Activated CD8-positive, alpha-beta T cell treated with anti-CD3 and anti-CD28 coated beads, Interleukin-2, amount 10 ng/mL, durations not matched to agents 7 days and 5 days (primary cell): ENCODE results near the gene TJAP1. TPM values are rescaled to one million over a fixed set of nuclear protein-coding genes. Genes with fewer than 3 reads are reported as not detected.
A peak's percentile ranks its signal among the peaks of the same experiment; 100 is the strongest.

Experiments
- ATAC-seq: fragments of 150-1000 bp; cut with Tn5 transposase; one replicate; pipeline ENCODE4 v1.10.0; 2021; ENCODE audit warnings: moderate library complexity
- CTCF ChIA-PET: fragments of 350-600 bp; sonication (Branson Sonifier 250); formaldehyde crosslinking; loops from one replicate; lab custom pipeline; 2021; ENCODE audit warnings: antibody characterized with exemption; lab: Charles Lee
- POLR2A ChIA-PET: fragments of 350-600 bp; sonication (Branson Sonifier 250); formaldehyde crosslinking; loops from one replicate; lab custom pipeline; 2021; ENCODE audit warnings: antibody characterized with exemption; lab: Charles Lee
- DNase-seq: peaks from one replicate; pipeline ENCODE4 v3.0.0-alpha.2; 2020
- H3K27ac Mint-ChIP-seq: one replicate; pipeline ENCODE4 v1.8.0; 2021; ENCODE audit warnings: mild to moderate bottlenecking, mixed read lengths
- H3K27me3 Mint-ChIP-seq: one replicate; pipeline ENCODE4 v1.8.0; 2021; ENCODE audit warnings: low read depth, mixed read lengths
- H3K36me3 Mint-ChIP-seq: one replicate; pipeline ENCODE4 v1.8.0; 2021; ENCODE audit warnings: low read depth, mixed read lengths
- H3K4me1 Mint-ChIP-seq: one replicate; pipeline ENCODE4 v1.8.0; 2021; ENCODE audit warnings: low read depth, mixed read lengths
- H3K4me3 Mint-ChIP-seq: one replicate; pipeline ENCODE4 v1.8.0; 2021; ENCODE audit warnings: mild to moderate bottlenecking, mixed read lengths
- H3K9me3 Mint-ChIP-seq: one replicate; pipeline ENCODE4 v1.8.0; 2022; ENCODE audit warnings: mixed read lengths; ENCODE audit not compliant: insufficient read depth
- total RNA-seq, 2 experiments: library from RNA; stranded (reverse); gene quantifications; one replicate each; pipeline ENCODE4 v1.2.3, GENCODE V29; 2021

TJAP1 gene
- total RNA-seq, 2 experiments from 2014 or later = 34.7 to 35.5 TPM

DNA sequence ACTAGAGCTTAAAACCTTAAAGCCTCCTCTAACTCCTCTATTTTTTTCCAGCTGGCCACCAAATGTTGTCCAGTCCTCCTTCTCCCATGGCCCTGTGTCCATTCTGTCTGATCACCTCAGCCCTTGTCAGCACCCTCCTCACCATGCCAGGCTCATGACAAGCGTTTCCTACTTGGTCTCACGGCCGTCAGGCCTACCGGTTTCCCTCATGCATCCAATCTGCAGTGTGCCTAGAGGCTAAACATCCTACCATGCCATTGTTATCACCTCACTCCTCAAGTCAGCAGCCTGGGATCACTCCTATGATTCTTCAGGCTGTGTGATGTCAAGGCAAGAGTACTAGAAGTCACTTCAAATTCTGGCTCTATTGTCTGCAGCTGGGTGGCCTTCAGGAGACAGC is 9.6 kb upstream of the TJAP1 start:
- Mint-ChIP-seq H3K27ac (no peak overlapping the region), H3K4me1 (no peaks in the 10 kb centered on the region), H3K4me3 (no peak overlapping the region), H3K9me3 (no peaks in the 10 kb centered on the region), H3K36me3 (no peaks in the 10 kb centered on the region), H3K27me3 (peaks cover 29% of the 10 kb centered on the region)
- ChIA-PET POLR2A (no interaction called here), CTCF (interaction anchor here (1.8 kb wide), 1 partner anchor 9 kb away, joined by 4 read pairs; the partner anchor contains the start of gene TJAP1)
- DNase-seq (no peak), ATAC-seq (no peak)

DNA sequence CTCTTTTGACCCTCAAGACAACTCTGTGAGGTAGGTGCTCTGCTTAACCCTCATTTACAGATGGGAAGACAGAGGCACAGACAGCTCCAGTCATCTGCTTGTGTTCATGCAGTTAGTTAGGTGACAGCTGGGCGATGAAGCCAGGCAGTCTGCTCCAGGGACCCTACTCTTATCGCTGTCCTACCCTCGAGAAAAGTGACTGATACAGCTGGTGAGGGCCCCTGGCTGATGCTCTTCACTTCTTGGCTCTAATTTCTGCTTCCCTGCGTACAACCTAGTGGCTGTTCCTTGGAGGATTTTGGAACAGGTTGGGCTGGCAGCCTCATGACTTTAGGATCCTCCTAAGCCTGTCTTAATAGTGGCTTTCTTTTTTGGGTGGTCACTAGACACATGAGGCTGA is 9.1 kb upstream of the TJAP1 start:
- Mint-ChIP-seq H3K4me1 (no peaks in the 10 kb centered on the region), H3K27me3 (peaks cover 26% of the 10 kb centered on the region), H3K36me3 (no peaks in the 10 kb centered on the region), H3K27ac (no peak overlapping the region), H3K4me3 (no peak overlapping the region), H3K9me3 (no peaks in the 10 kb centered on the region)
- ChIA-PET CTCF (interaction anchor here (1.8 kb wide), 1 partner anchor 9 kb away, joined by 4 read pairs; the partner anchor contains the start of gene TJAP1), POLR2A (no interaction called here)
- DNase-seq = no peak
- ATAC-seq = no peak

DNA sequence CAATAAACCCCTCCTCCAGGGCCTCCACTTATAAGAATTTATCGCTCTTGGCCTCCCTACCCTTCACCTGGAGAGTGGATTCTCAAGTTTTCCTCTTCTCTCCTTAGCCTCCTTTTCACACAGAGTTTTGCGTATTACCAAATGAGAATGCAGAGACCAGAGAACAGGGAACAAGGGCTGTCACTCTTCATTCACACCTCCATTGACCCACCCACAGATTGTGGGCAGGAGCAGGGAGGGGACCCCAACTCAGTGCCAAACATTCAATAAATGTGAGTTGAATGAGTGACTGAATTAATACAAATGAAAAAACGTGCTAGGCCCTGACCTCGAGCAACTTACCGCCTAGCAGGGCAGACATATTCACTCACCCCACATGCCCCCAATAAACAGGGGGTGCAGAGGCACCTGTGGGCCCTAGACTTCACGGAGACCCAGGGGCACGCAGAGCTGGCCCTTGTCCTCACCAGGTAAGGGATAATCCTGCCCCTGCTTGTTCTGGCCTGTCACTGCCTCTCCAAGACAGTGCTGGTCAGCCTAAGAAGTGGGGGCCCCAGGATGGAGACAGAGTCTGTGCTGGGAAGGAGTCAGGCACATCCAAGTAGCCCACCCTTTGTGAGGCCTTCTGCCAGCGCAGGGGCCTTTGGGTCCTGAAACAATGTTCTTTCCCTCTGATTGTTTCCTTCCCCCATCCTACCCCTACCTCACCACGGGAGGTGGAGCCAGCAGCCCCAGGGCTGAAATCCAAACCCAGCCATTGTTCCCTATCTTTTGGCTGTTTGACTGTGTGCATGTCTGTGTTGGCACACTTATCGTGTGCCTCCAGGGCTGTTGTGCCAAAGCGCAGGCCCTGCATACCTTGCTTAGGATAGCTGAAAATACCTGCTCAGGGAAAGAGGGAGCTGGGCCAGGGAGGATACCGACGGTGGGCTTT is 8.4 kb upstream of the TJAP1 start:
- no peaks in the 10 kb centered on the region for H3K9me3 Mint-ChIP-seq
- ATAC-seq (no peak), DNase-seq (no peak)
- no peaks in the 10 kb centered on the region for H3K36me3 Mint-ChIP-seq
- no peaks in the 10 kb centered on the region for H3K4me1 Mint-ChIP-seq
- H3K27ac Mint-ChIP-seq = no peak overlapping the region
- peaks cover 24% of the 10 kb centered on the region for H3K27me3 Mint-ChIP-seq
- H3K4me3 Mint-ChIP-seq = no peak overlapping the region
- POLR2A ChIA-PET = no interaction called here
- CTCF ChIA-PET = interaction anchor here (1.8 kb wide), 1 partner anchor 38 kb away, joined by 4 read pairs; no protein-coding TSS in a partner anchor

DNA sequence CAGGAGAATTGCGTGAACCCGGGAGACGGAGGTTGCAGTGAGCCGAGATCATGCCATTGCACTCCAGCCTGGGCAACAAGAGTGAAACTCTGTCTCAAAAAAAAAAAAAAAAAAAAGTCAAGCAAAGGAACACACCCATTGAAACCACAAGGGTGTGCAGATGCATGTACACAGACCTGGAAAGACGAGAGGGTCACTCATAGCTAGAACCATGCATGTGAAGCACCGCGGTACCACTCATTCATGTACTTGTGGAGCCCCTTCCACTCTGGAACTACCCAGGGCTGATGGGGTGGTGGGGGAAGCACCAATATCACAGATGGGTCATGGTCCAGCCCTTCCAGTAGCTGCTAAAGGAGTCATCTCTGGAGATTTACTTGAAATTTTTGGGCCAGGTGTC is 7.4 kb upstream of the TJAP1 start:
- Mint-ChIP-seq H3K9me3 (no peaks in the 10 kb centered on the region), H3K27ac (no peak overlapping the region), H3K27me3 (peaks cover 21% of the 10 kb centered on the region), H3K36me3 (no peaks in the 10 kb centered on the region), H3K4me1 (no peaks in the 10 kb centered on the region), H3K4me3 (no peak overlapping the region)
- DNase-seq = no peak
- POLR2A ChIA-PET = no interaction called here
- no peak for ATAC-seq
- CTCF ChIA-PET = interaction anchor here (1.8 kb wide), 1 partner anchor 37 kb away, joined by 4 read pairs; no protein-coding TSS in a partner anchor

DNA sequence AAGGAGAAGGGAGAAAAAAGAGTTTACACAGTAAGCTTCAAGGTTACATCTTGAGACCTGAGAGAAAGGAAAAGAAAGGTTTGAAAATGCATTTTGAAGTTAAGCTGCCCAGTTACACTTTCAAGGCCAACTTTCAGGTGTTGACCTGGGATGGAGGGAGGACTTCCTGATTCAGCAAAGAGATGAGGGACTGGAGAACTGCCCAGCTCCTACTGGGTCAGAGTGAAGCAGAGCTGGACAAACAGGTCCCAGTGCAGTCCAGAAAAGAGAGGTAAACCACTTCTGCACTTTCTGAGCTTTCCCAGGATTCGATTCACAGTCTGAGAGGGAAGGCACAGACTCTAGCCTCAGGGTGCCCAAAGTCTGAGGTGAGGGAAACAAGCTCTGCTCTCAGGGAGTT is 6.0 kb upstream of the TJAP1 start:
- Mint-ChIP-seq H3K4me3 (no peak overlapping the region), H3K4me1 (no peaks in the 10 kb centered on the region), H3K27ac (no peak overlapping the region), H3K9me3 (no peaks in the 10 kb centered on the region), H3K27me3 (peaks cover 17% of the 10 kb centered on the region), H3K36me3 (no peaks in the 10 kb centered on the region)
- DNase-seq (no peak), ATAC-seq (no peak)
- CTCF ChIA-PET = no interaction called here
- POLR2A ChIA-PET = no interaction called here

DNA sequence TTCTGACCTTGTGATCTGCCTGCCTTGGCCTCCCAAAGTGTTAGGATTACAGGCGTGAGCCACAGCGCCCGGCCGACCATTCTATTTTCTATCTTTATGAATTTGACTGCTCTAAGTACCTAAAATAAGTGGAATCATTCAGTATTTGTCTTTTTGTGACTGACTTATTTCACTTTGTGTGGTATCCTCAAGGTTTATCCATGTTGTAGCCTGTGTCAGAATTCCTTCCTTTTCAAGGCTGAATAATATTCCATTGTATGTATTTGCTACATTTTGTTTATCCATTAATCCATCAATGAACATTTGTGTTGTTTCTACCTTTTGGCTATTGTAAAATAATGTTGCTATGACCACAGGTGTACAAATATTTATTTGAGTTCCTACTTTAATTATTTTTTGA is 4.9 kb upstream of the TJAP1 start:
- ATAC-seq = no peak
- Mint-ChIP-seq H3K4me3 (no peak overlapping the region), H3K36me3 (no peaks in the 10 kb centered on the region), H3K27me3 (peaks cover 11% of the 10 kb centered on the region), H3K4me1 (peaks cover 10% of the 10 kb centered on the region), H3K27ac (no peak overlapping the region), H3K9me3 (no peaks in the 10 kb centered on the region)
- POLR2A ChIA-PET = no interaction called here
- DNase-seq = no peak
- CTCF ChIA-PET = no interaction called here

DNA sequence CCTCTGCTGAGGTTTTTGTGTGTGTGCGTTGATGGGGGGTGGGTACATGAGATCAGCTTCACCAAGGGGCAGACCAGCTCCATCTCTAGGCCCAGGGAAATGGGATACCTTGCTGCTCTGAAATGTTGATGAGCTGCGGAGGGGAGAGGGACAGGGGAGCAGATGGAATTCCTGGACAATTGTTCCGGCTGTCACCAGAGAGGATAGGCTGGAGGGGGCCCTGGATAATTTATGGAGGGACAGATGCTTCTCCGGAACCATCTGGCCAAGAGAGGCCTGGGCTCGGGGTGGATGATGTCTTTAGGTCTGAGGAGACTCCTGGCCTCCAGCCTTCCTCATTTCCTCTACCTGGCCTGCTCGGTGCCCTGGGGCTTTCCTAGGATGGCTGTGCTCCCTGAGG is 1.9 kb upstream of the TJAP1 start:
- peaks cover 4% of the 10 kb centered on the region for H3K27me3 Mint-ChIP-seq
- no peaks in the 10 kb centered on the region for H3K9me3 Mint-ChIP-seq
- ATAC-seq = no peak
- no peak for DNase-seq
- ChIA-PET CTCF (no interaction called here), POLR2A (no interaction called here)
- no peak overlapping the region for H3K27ac Mint-ChIP-seq
- H3K4me3 Mint-ChIP-seq = no peak overlapping the region
- H3K36me3 Mint-ChIP-seq = no peaks in the 10 kb centered on the region
- H3K4me1 Mint-ChIP-seq = peaks cover 29% of the 10 kb centered on the region

DNA sequence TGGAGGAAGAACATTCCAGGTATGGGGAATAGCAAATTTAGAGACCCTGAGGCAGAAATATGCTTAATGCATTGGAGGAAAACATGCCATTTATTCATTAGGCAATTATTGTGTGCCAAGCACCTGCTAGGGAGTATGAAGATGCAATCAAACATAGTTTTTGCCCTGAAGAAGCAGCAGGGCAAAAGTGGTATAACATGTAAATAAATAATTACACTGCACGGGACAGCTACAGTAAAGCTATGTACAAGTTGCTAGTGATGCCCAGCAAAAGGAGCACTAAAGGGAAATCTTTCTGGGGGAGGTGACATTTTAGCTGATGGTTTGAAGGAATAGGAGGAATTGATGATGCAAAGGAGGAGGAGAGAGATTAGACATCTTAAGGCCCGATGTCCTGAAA is 624 bp upstream of the TJAP1 start:
- POLR2A ChIA-PET = interaction anchor here (0.6 to 1.5 kb wide), 4 partner anchors 10 to 152 kb away, joined by 3 to 6 read pairs (median 4); partner anchors contain the start of gene GTPBP2
- Mint-ChIP-seq H3K27ac (peak overlapping the region; percentile 47), H3K27me3 (no peaks in the 10 kb centered on the region), H3K4me3 (peak overlapping the region; percentile 97), H3K4me1 (peaks cover 31% of the 10 kb centered on the region), H3K9me3 (no peaks in the 10 kb centered on the region), H3K36me3 (no peaks in the 10 kb centered on the region)
- CTCF ChIA-PET = interaction anchor here (0.7 to 1.8 kb wide), 4 partner anchors 9 to 30 kb away, joined by 3 to 5 read pairs (median 4); partner anchors contain the start of gene DLK2
- DNase-seq = no peak
- peak; percentile 20 for ATAC-seq

DNA sequence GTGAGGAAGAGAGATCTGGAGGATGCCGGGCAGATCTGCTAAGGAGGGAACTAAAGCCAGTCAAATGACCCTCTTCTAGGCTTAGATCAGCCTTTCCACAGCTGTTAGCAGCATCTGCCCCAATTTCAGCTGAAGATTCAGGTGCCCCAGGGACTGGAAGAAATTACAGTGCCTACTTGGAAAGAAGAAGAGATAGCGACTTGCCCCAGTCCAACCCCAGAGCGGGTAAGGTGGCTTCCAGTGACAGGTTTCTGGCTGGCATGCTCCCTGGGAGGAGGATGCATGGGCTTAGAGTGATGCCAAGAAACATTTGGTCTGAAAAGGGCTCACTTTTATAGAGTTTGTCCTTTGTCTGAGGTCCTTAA is 620 bp downstream of the TJAP1 start:
- DNase-seq = no peak
- Mint-ChIP-seq H3K9me3 (no peaks in the 10 kb centered on the region), H3K27ac (peak overlapping the region; percentile 92), H3K27me3 (no peaks in the 10 kb centered on the region), H3K36me3 (no peaks in the 10 kb centered on the region), H3K4me3 (peak overlapping the region; percentile 97), H3K4me1 (peaks cover 33% of the 10 kb centered on the region)
- ChIA-PET CTCF (interaction anchor here (0.6 to 1.8 kb wide), 3 partner anchors 28 to 249 kb away, joined by 3 to 5 read pairs (median 3); partner anchors contain the start of genes ABCC10 and DNPH1), POLR2A (interaction anchor here (0.6 to 1.5 kb wide), 15 partner anchors 8 to 419 kb away, joined by 3 to 7 read pairs (median 4); partner anchors contain the start of genes GTPBP2, KLC4, LRRC73 and MRPL2)
- ATAC-seq = peak; percentile 15

DNA sequence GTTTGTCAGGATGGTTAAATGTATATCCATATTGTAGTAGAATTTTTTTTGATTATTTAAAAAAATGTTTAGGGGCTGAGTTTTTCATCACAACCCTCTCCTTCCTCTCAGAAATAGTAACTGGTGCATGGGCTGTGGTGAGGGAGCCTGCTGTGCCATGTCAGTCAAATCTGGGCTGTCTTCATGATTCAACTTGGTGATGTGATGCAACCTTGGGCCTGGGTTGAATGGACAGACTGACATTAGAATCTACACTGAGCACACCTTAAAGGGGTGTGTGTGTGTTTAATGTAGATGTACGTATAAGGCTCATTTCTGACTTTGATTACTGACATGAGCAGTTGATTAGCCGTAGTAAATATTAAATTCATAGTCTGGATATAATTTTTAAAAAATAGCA is 3.7 kb downstream of the TJAP1 start:
- Mint-ChIP-seq H3K4me3 (no peak overlapping the region), H3K9me3 (no peaks in the 10 kb centered on the region), H3K4me1 (peaks cover 35% of the 10 kb centered on the region), H3K27me3 (no peaks in the 10 kb centered on the region), H3K36me3 (no peaks in the 10 kb centered on the region), H3K27ac (no peak overlapping the region)
- POLR2A ChIA-PET = no interaction called here
- CTCF ChIA-PET = interaction anchor here (1.3 kb wide), 1 partner anchor 26 kb away, joined by 6 read pairs; no protein-coding TSS in a partner anchor
- no peak for ATAC-seq
- DNase-seq = no peak

DNA sequence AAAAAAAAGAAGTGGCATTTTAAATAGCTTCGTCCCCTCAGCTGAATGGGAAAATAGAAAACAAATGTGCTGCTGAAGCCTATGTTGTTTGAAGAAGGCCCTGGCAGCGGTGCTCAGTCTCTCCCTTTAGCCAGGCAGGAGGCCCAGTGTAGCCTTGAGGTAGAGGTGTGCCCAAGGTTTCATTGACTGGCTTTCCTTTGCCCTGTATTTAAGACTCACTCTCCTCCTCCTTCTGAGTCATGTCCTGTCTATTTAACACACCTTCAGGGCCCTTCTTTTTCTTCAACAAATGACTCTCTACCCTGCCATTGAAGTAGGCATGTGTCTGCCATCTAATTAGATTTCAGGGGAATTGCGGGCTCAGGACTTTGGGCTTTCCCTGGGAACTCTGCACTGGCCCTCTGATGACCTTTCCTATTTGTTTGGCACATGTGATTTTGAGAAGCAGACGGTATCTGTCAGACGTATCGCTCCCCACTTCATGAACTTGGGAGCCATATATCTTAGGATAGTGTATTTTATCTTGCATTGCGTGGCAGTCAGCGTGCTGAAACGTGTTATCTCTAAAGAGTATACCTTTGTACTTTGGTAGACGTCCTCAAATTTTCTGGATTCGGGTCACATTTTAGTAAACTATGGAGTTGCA is 4.3 kb downstream of the TJAP1 start:
- ChIA-PET POLR2A (no interaction called here), CTCF (no interaction called here)
- H3K27ac Mint-ChIP-seq = peak overlapping the region; percentile 5
- no peaks in the 10 kb centered on the region for H3K36me3 Mint-ChIP-seq
- ATAC-seq (no peak), DNase-seq (no peak)
- no peaks in the 10 kb centered on the region for H3K27me3 Mint-ChIP-seq
- H3K4me1 Mint-ChIP-seq = peaks cover 33% of the 10 kb centered on the region
- no peak overlapping the region for H3K4me3 Mint-ChIP-seq
- no peaks in the 10 kb centered on the region for H3K9me3 Mint-ChIP-seq
